ENCODE results near the gene TMPRSS11A.

DNA sequence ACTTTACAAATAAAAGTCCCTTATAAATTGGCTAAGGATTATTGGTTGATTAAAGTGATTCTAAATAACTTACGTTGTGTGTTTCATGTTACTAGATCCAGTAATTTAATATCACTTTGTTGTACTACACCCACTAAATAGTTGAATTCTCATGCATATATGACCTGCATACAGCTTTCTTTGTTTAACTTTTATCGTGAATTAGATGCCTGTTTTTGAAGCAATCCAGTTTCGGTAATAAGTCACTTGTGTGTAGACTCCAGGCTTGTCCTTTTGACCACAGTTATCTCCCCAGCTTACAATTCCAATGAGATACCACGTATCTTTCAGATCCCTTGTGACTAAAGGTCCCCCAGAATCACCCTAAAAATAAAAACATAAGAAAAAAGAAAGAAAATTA lies 52.2 kb downstream of the TMPRSS11A start:
- TF ChIP-seq CTCF (IDR thresholded peaks at IDR 0.05) (no peak), POLR2AphosphoS5 (IDR thresholded peaks at IDR 0.05) (no peak)
